ENCODE data around the gene AGL. TPM values are rescaled to one million over a fixed set of nuclear protein-coding genes. Genes with fewer than 3 reads are reported as not detected.

AGL gene
- polyA plus RNA-seq, 2 of the 4 experiments (the other 2 are of a cell fraction) = 5.5 to 7.4 TPM

GRCh38 chr1:99936071-99936470, 85.9 kb downstream of the AGL start:
- Histone ChIP-seq H3K4me2 (no peak overlapping the region), H3K27ac (no peak overlapping the region), H3K9me3 (no peaks in the 10 kb centered on the region), H3K4me3 (no peak overlapping the region), H3K4me1 (no peaks in the 10 kb centered on the region)
- WGBS (ENCODE audit: missing lambda C conversion rate) = 80% methylated on average over 3 of the region's 3 CpGs
- CTCF ChIA-PET = interaction anchor here (1.1 kb wide), 1 partner anchor 63 kb away, joined by 3 read pairs; no protein-coding TSS in a partner anchor
- POLR2A ChIA-PET = no interaction called here
- DNase-seq (ENCODE audit: low read depth in 1 of 2, low spot score in 1 of 2) = no peak
- no peak for FAIRE-seq
- no peak for ATAC-seq
- TF ChIP-seq EHF (CRISPR knock-in tag; IDR thresholded peaks at IDR 0.05) = no peak
- TF ChIP-seq HOXA7 (CRISPR knock-in tag; IDR thresholded peaks at IDR 0.05) = no peak
- no peak for TF ChIP-seq RARB (CRISPR knock-in tag; IDR thresholded peaks at IDR 0.05)
- no peak for TF ChIP-seq POLR2AphosphoS2 (conservative IDR thresholded peaks at IDR 0.05; ENCODE audit: low read length)

GRCh38 chr1:99942723-99943122, 92.6 kb downstream of the AGL start:
- Histone ChIP-seq H3K27ac (no peak overlapping the region), H3K9me3 (no peaks in the 10 kb centered on the region), H3K4me3 (no peak overlapping the region), H3K4me2 (no peak overlapping the region), H3K4me1 (no peaks in the 10 kb centered on the region)
- FAIRE-seq (no peak), DNase-seq (ENCODE audit: low read depth in 1 of 2, low spot score in 1 of 2) (no peak), ATAC-seq (no peak)
- WGBS (ENCODE audit: missing lambda C conversion rate) = 67% methylated on average over 1 of the region's 1 CpG
- ChIA-PET POLR2A (no interaction called here), CTCF (no interaction called here)
- TF ChIP-seq RFX5 (IDR thresholded peaks at IDR 0.05) = no peak
- TF ChIP-seq TP53 (CRISPR knock-in tag; IDR thresholded peaks at IDR 0.05) = no peak
- no peak for TF ChIP-seq TFCP2L1 (CRISPR knock-in tag; IDR thresholded peaks at IDR 0.05)
- no peak for TF ChIP-seq CEBPB (IDR thresholded peaks at IDR 0.05)
- TF ChIP-seq POLR2AphosphoS2 (conservative IDR thresholded peaks at IDR 0.05; ENCODE audit: low read length) = no peak
- TF ChIP-seq EHF (CRISPR knock-in tag; IDR thresholded peaks at IDR 0.05) = no peak
- no peak for TF ChIP-seq KDM1A (IDR thresholded peaks at IDR 0.05; ENCODE audit: low read depth)

- H3K4me3 ChIP-seq = no peak overlapping the region
- ChIA-PET POLR2A (no interaction called here), CTCF (interaction anchor here (1.4 kb wide), 1 partner anchor 9 kb away, joined by 3 read pairs; no protein-coding TSS in a partner anchor)
- H3K9me3 ChIP-seq = no peaks in the 10 kb centered on the region
- peak overlapping the region in 1 of 2 experiments; percentile 43; a peak in 1 of 6 replicates for H3K27ac ChIP-seq
- DNase-seq (ENCODE audit: low read depth in 1 of 2, low spot score in 1 of 2) = peak in 1 of 2 experiments; percentile 5
- H3K4me2 ChIP-seq = no peak overlapping the region
- WGBS (ENCODE audit: missing lambda C conversion rate) = 80% methylated on average over 7 of the region's 7 CpGs
- TF ChIP-seq ZSCAN20 (CRISPR knock-in tag; IDR thresholded peaks at IDR 0.05) = no peak
- no peak for TF ChIP-seq JUN (IDR thresholded peaks at IDR 0.05)
- no peak for TF ChIP-seq HMGXB4 (CRISPR knock-in tag; IDR thresholded peaks at IDR 0.05; ENCODE audit: borderline replicate concordance)
- TF ChIP-seq NFE2L2 (conservative IDR thresholded peaks at IDR 0.05; ENCODE audit: low read length) = peak; percentile 83
- no peak for TF ChIP-seq TP53 (CRISPR knock-in tag; IDR thresholded peaks at IDR 0.05)
- TF ChIP-seq MAFK (IDR thresholded peaks at IDR 0.05; ENCODE audit: partially characterized antibody) = peak; percentile 62
- no peak for TF ChIP-seq FOSB (CRISPR knock-in tag; IDR thresholded peaks at IDR 0.05)
- TF ChIP-seq CHD2 (IDR thresholded peaks at IDR 0.05; ENCODE audit: low read length, partially characterized antibody) = no peak
- no peak for TF ChIP-seq MAZ (IDR thresholded peaks at IDR 0.05; ENCODE audit: borderline replicate concordance, low read depth, low read length)
- ATAC-seq = no peak
- H3K4me1 ChIP-seq = no peaks in the 10 kb centered on the region
- no peak for FAIRE-seq
Measured at GRCh38 chr1:99943223-99943794, 93.1 kb downstream of the AGL start.

GRCh38 chr1:99944192-99944591, 94.0 kb downstream of the AGL start:
- 77% methylated on average over 1 of the region's 1 CpG for WGBS (ENCODE audit: missing lambda C conversion rate)
- Histone ChIP-seq H3K4me3 (no peak overlapping the region), H3K9me3 (no peaks in the 10 kb centered on the region), H3K4me2 (no peak overlapping the region), H3K4me1 (no peaks in the 10 kb centered on the region), H3K27ac (no peak overlapping the region)
- no peak for DNase-seq (ENCODE audit: low read depth in 1 of 2, low spot score in 1 of 2)
- no peak for TF ChIP-seq ZC3H11A (IDR thresholded peaks at IDR 0.05)
- TF ChIP-seq JUN (IDR thresholded peaks at IDR 0.05) = no peak
- TF ChIP-seq ELK1 (IDR thresholded peaks at IDR 0.05; ENCODE audit: low read depth, low read length) = no peak
- TF ChIP-seq KDM5A (IDR thresholded peaks at IDR 0.05) = no peak
- no peak for TF ChIP-seq CHD4 (IDR thresholded peaks at IDR 0.05; ENCODE audit: borderline replicate concordance)
- no peak for TF ChIP-seq HDAC2 (IDR thresholded peaks at IDR 0.05)
- no peak for TF ChIP-seq HOXB13 (CRISPR knock-in tag; IDR thresholded peaks at IDR 0.05; ENCODE audit: low read depth)
- TF ChIP-seq POLR2A (IDR thresholded peaks at IDR 0.05; ENCODE audit: low read length) = no peak
- CTCF ChIA-PET = interaction anchor here (1.4 kb wide), 1 partner anchor 9 kb away, joined by 3 read pairs; no protein-coding TSS in a partner anchor
- ATAC-seq = no peak
- POLR2A ChIA-PET = no interaction called here
- no peak for FAIRE-seq
